Measurements from ENCODE around the gene C1S. TPM values are rescaled to one million over a fixed set of nuclear protein-coding genes. Genes with fewer than 3 reads are reported as not detected.

C1S gene
- total RNA-seq, 1 experiment from 2014 or later = 1.9 TPM

GRCh38 chr12:7031306-7031705, 29.2 kb upstream of the C1S start:
- Histone ChIP-seq H3K9me3 (ENCODE audit: low read depth, low read length, poor library complexity, severe bottlenecking) (no peaks in the 10 kb centered on the region), H3K4me3 (ENCODE audit: low read depth, low read length, poor library complexity, severe bottlenecking) (no peak overlapping the region), H3K4me1 (ENCODE audit: insufficient read depth, low read length, poor library complexity, severe bottlenecking) (no peaks in the 10 kb centered on the region), H3K36me3 (ENCODE audit: insufficient read depth, low read length, poor library complexity, severe bottlenecking) (no peaks in the 10 kb centered on the region), H3K27ac (ENCODE audit: low read depth, low read length, poor library complexity, severe bottlenecking) (no peak overlapping the region), H3K27me3 (replicated peaks; ENCODE audit: insufficient read depth, low read depth, low read length, poor library complexity) (no peaks in the 10 kb centered on the region)
- BruUV-seq (replicated peaks) = no TSS peak
- POLR2A ChIA-PET (ENCODE audit: low non-redundant PET) = interaction anchor here (0.6 kb wide), 1 partner anchor 165 kb away, joined by 3 read pairs; no protein-coding TSS in a partner anchor
- no peak for TF ChIP-seq CTCF (conservative IDR thresholded peaks at IDR 0.05; ENCODE audit: low read depth, low read length)
- intact Hi-C loops (cut with micrococcal nuclease; ENCODE audit: unreplicated experiment) = no loop called here
- CTCF ChIA-PET = no interaction called here
- no peak for DNase-seq (ENCODE audit: low spot score)

GRCh38 chr12:7032990-7033389, 27.5 kb upstream of the C1S start:
- intact Hi-C loops (cut with micrococcal nuclease; ENCODE audit: unreplicated experiment) = no loop called here
- POLR2A ChIA-PET (ENCODE audit: low non-redundant PET) = no interaction called here

GRCh38 chr12:7034464-7034863, 26.1 kb upstream of the C1S start:
- no peak overlapping the region for H3K4me3 ChIP-seq (ENCODE audit: low read depth, low read length, poor library complexity, severe bottlenecking)
- ChIA-PET CTCF (no interaction called here), POLR2A (ENCODE audit: low non-redundant PET) (no interaction called here)
- no peaks in the 10 kb centered on the region for H3K27me3 ChIP-seq (replicated peaks; ENCODE audit: insufficient read depth, low read depth, low read length, poor library complexity)
- no TSS peak for BruUV-seq (replicated peaks)
- no peaks in the 10 kb centered on the region for H3K4me1 ChIP-seq (ENCODE audit: insufficient read depth, low read length, poor library complexity, severe bottlenecking)
- H3K36me3 ChIP-seq (ENCODE audit: insufficient read depth, low read length, poor library complexity, severe bottlenecking) = no peaks in the 10 kb centered on the region
- intact Hi-C loops (cut with micrococcal nuclease; ENCODE audit: unreplicated experiment) = no loop called here
- TF ChIP-seq EZH2 (IDR thresholded peaks at IDR 0.05; ENCODE audit: borderline replicate concordance, low read depth, low read length, poor library complexity, severe bottlenecking) (no peak), CTCF (conservative IDR thresholded peaks at IDR 0.05; ENCODE audit: low read depth, low read length) (no peak)
- H3K27ac ChIP-seq (ENCODE audit: low read depth, low read length, poor library complexity, severe bottlenecking) = no peak overlapping the region
- DNase-seq (ENCODE audit: low spot score) = no peak
- H3K9me3 ChIP-seq (ENCODE audit: low read depth, low read length, poor library complexity, severe bottlenecking) = no peaks in the 10 kb centered on the region

More at GRCh38 chr12:7032990-7033389, 27.5 kb upstream of the C1S start:
- TF ChIP-seq EZH2 (IDR thresholded peaks at IDR 0.05; ENCODE audit: borderline replicate concordance, low read depth, low read length, poor library complexity, severe bottlenecking) = no peak
- no peak for TF ChIP-seq CTCF (conservative IDR thresholded peaks at IDR 0.05; ENCODE audit: low read depth, low read length)
- Histone ChIP-seq H3K27me3 (replicated peaks; ENCODE audit: insufficient read depth, low read depth, low read length, poor library complexity) (no peaks in the 10 kb centered on the region), H3K27ac (ENCODE audit: low read depth, low read length, poor library complexity, severe bottlenecking) (no peak overlapping the region), H3K4me3 (ENCODE audit: low read depth, low read length, poor library complexity, severe bottlenecking) (no peak overlapping the region), H3K4me1 (ENCODE audit: insufficient read depth, low read length, poor library complexity, severe bottlenecking) (no peaks in the 10 kb centered on the region), H3K9me3 (ENCODE audit: low read depth, low read length, poor library complexity, severe bottlenecking) (no peaks in the 10 kb centered on the region), H3K36me3 (ENCODE audit: insufficient read depth, low read length, poor library complexity, severe bottlenecking) (no peaks in the 10 kb centered on the region)
- DNase-seq (ENCODE audit: low spot score) = no peak
- CTCF ChIA-PET = interaction anchor here (0.6 kb wide), 1 partner anchor 30 kb away, joined by 4 read pairs; no protein-coding TSS in a partner anchor
- no TSS peak for BruUV-seq (replicated peaks)
